Activated naive CD4-positive, alpha-beta T cell (primary cell): Measurements from ENCODE around the gene PGRMC2.

Source experiments
- DNase-seq, 4 experiments: peaks; one replicate each; lab custom pipeline; 2025; lab: John Stamatoyannopoulos, UW

Gene PGRMC2

GRCh38 chr4:128298852-128299251, 11.2 kb upstream of the PGRMC2 start:
- DNase-seq, result no peak

GRCh38 chr4:128298146-128298758, 10.6 kb upstream of the PGRMC2 start:
- no peak for DNase-seq

- no peak for DNase-seq
These were observed 7.6 kb upstream of the PGRMC2 start for GRCh38 chr4:128295255-128295654.

- DNase-seq, result no peak
These were observed 6.9 kb upstream of the PGRMC2 start for GRCh38 chr4:128294464-128294863.

GRCh38 chr4:128292349-128292748, 4.7 kb upstream of the PGRMC2 start:
- DNase-seq, result no peak

GRCh38 chr4:128291096-128291495, 3.5 kb upstream of the PGRMC2 start:
- DNase-seq, result no peak

GRCh38 chr4:128290526-128290925, 2.9 kb upstream of the PGRMC2 start:
- no peak for DNase-seq

GRCh38 chr4:128289523-128290158, 2.0 kb upstream of the PGRMC2 start:
- DNase-seq, result no peak

GRCh38 chr4:128288689-128289106, 1.1 kb upstream of the PGRMC2 start:
- DNase-seq, result no peak

GRCh38 chr4:128287871-128288688, 467 bp upstream of the PGRMC2 start:
- peak; percentile 98 to 99 (median 99) for DNase-seq

GRCh38 chr4:128286474-128287058, 1.0 kb downstream of the PGRMC2 start:
- no peak for DNase-seq

GRCh38 chr4:128285085-128285997, 2.3 kb downstream of the PGRMC2 start:
- DNase-seq, result no peak

GRCh38 chr4:128284317-128284716, 3.3 kb downstream of the PGRMC2 start:
- no peak for DNase-seq

GRCh38 chr4:128283071-128283470, 4.5 kb downstream of the PGRMC2 start:
- DNase-seq, result no peak

GRCh38 chr4:128282516-128282915, 5.1 kb downstream of the PGRMC2 start:
- no peak for DNase-seq

GRCh38 chr4:128281354-128281753, 6.3 kb downstream of the PGRMC2 start:
- DNase-seq, result no peak

- DNase-seq, result no peak
These were observed 7.9 kb downstream of the PGRMC2 start for GRCh38 chr4:128279624-128280225.

GRCh38 chr4:128277856-128278255, 9.8 kb downstream of the PGRMC2 start:
- DNase-seq, result no peak

- no peak for DNase-seq
These were observed 12.3 kb downstream of the PGRMC2 start for GRCh38 chr4:128275346-128275745.

- DNase-seq, result no peak
These were observed 16.1 kb downstream of the PGRMC2 start for GRCh38 chr4:128271551-128271950.

- DNase-seq, result no peak
These were observed 18.6 kb downstream of the PGRMC2 start for GRCh38 chr4:128268970-128269369.
